ENCODE data around the gene LRBA.

LRBA gene

DNA sequence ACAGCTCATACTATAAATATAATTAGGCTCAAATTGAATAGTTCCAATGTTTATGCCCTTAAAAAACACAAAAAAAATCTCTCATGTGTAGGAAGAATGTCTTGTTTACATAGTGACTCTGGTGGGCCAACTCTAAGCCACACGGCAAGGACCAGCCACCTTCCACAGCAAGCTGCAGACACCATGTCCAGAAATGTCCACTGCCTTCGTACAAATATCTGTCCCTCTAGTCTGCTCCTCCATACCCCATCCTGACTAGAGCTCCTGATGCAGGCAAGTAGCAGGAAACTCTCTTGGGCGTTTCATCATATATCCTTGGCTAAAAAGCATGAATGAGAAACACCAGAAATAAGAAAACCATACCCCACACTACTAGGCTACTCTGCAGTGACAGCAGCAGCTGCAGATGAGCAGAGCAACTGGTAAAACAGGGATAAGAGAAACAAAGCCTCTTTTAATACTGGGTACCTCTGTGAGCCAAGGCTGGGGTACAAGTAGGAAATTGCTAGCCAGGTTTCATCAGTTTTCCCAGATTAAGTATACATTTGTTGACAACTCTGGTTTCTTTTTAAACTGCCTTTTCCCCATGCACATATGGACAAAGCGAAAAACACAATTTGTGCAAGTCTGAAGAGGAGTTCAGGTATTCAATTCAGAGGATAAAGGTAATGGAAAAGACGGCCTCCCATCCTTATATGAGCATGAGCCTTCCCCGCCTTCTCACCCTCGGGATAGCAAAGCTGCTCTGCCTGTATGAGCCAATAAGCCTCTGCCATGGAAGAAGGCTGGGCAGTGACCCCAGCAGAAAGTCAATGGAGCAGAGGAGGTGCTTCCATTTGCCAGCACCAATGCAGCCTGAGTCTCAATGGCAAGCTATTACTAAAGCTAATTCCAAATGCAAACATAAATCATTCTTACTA lies 691.4 kb downstream of the LRBA start:
- TF ChIP-seq, protein P1, sequence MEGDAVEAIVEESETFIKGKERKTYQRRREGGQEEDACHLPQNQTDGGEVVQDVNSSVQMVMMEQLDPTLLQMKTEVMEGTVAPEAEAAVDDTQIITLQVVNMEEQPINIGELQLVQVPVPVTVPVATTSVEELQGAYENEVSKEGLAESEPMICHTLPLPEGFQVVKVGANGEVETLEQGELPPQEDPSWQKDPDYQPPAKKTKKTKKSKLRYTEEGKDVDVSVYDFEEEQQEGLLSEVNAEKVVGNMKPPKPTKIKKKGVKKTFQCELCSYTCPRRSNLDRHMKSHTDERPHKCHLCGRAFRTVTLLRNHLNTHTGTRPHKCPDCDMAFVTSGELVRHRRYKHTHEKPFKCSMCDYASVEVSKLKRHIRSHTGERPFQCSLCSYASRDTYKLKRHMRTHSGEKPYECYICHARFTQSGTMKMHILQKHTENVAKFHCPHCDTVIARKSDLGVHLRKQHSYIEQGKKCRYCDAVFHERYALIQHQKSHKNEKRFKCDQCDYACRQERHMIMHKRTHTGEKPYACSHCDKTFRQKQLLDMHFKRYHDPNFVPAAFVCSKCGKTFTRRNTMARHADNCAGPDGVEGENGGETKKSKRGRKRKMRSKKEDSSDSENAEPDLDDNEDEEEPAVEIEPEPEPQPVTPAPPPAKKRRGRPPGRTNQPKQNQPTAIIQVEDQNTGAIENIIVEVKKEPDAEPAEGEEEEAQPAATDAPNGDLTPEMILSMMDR (conservative IDR thresholded peaks at IDR 0.05; ENCODE audit: low read depth, low read length): no peak
- no peak for DNase-seq (ENCODE audit: low read depth)
- H3K4me3 ChIP-seq (ENCODE audit: low read length): no peak overlapping the region

DNA sequence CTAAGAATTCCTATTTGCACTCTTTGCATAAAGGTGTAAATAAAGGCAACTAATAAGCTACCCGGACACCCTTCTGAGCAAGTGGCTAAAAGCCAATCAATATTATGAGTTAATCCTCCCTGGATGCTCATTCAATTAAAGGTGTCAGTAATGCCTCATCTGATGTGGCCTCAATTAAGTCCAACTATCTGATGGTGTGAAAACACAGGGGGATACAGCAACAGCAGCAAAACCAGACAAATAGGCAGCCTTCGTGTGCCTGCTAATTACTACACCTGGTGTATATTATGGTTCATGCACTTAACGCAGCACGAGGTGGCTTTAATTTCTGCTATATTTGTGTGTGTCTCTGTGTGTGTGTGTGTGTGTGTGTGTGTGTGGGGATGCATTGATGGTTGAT lies 692.4 kb downstream of the LRBA start:
- TF ChIP-seq, protein P1 (conservative IDR thresholded peaks at IDR 0.05; ENCODE audit: low read depth, low read length): no peak
- no peak overlapping the region for H3K4me3 ChIP-seq (ENCODE audit: low read length)
- no peak for DNase-seq (ENCODE audit: low read depth)

DNA sequence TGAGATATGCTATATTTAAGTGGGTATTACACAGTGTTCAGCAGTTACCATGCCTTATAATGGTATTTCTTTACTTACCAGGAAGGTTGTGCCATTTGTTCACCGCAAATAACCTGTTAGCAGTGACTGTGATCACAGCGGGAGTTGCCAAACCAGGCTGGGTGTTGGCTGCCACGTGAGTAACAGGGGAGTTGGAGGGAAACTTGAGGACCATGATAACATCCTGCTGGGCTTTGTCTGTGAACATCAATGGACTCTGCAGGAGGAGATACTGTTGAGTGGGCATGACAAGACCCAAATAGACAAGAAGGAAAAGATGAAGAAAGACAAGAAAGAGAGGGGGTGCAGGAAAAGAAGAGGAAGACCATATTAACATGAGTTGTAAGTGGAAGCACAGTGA lies 694.0 kb downstream of the LRBA start:
- H3K4me3 ChIP-seq (ENCODE audit: low read length): no peak overlapping the region
- TF ChIP-seq, protein P1 (conservative IDR thresholded peaks at IDR 0.05; ENCODE audit: low read depth, low read length): no peak
- DNase-seq (ENCODE audit: low read depth): no peak

DNA sequence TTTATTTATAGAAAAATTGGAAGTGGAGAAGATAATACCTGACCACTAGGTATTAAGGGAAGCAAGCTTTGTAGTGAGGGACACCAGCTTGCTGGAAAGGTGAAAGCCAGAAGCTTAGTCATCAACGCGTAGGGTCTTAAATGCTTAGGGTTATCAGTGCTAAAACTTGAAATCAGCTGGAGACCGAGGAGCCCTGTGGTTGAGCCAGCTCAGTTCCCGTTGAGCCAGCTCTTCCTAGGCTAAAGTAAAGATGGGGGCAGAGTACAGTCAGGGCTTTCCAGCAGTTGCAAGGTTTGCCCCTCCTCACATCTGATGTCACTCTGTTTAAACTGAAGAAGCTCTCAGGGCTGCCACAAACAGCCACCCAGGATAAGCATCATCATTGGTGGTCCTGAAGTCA lies 696.1 kb downstream of the LRBA start:
- H3K4me3 ChIP-seq (ENCODE audit: low read length): no peak overlapping the region
- TF ChIP-seq, protein P1 (conservative IDR thresholded peaks at IDR 0.05; ENCODE audit: low read depth, low read length): no peak
- DNase-seq (ENCODE audit: low read depth): no peak

DNA sequence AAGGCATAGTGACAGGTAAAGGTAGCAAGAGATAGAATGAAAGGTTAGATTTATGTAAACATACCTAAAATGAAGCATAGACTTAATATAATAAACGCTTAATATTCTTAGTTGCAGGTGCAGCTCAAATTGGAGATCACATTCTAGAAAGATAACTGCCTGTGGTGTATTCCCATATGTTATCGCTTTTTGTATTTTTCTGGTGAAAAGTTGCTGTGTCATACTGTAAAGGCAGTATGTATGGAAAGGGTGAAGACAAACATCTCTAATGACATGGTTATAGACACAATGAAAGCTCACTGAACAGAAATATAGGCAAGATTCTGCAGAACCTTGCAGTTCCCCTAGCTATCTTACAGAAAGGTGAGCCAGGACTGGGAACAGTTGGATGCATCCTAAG lies 696.6 kb downstream of the LRBA start:
- TF ChIP-seq, protein P1 (conservative IDR thresholded peaks at IDR 0.05; ENCODE audit: low read depth, low read length): no peak
- no peak overlapping the region for H3K4me3 ChIP-seq (ENCODE audit: low read length)
- DNase-seq (ENCODE audit: low read depth): no peak

DNA sequence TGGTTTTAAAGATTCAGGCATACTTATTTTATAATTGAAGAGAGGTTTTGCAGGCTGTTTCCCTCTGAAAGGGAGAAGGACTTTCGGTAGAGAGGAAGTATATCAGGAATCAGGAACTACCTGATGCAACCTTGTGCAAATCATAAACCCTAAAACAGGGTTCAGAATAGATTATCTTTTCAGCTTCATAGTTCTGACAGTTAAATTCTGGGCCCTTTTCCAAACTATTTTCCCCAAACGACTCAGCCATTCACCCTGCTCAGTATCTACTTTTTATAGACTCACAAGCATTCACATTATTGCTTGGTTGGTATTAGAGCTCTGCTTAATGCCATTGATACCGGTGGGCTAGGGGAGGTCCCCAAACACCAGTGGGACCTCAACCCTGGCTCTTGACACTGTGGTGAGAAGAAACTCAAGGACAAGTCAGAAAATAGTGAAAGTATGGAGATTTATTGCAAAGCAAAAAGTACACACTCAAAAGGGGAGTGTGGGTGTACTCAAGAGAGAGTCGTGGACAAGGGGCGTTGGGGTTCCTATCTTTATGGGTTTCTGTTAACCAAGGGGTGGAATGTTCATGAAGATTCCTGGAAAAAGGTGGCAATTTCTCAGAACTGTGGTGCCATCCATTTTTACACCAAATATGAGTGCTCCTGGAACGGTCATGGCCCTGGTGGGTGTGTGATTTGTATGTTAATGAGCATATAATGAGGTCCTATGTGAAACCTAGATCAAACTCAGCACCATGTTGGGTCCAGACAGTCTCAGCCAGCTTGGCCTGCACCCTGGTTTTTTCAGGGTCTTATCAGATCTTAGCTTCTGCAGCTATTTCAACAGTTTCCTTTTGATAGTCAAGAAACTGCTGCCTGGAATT lies 698.5 kb downstream of the LRBA start:
- DNase-seq (ENCODE audit: low read depth): no peak
- TF ChIP-seq, protein P1 (conservative IDR thresholded peaks at IDR 0.05; ENCODE audit: low read depth, low read length): no peak
- no peak overlapping the region for H3K4me3 ChIP-seq (ENCODE audit: low read length)
